Testis (tissue), 2 donors: ENCODE results near the gene MRGPRD.

Experiments
- CTCF ChIP-seq, 3 experiments: fragments of 450-650 bp in 2 of 3; fragments of 200-600 bp in 1 of 3; sonication (generic) in 1 of 3; IDR thresholded peaks; one replicate each; pipeline ENCODE4 v1.5.1; 2016 to 2019; ENCODE audit warnings: antibody characterized with exemption in 3 of 3, mild to moderate bottlenecking in 2 of 3, moderate library complexity in 1 of 3
- POLR2A ChIP-seq: fragments of 450-650 bp; IDR thresholded peaks from one replicate; pipeline ENCODE4 v1.6.1; 2017; ENCODE audit warnings: antibody characterized with exemption, mild to moderate bottlenecking, moderate library complexity

DNA sequence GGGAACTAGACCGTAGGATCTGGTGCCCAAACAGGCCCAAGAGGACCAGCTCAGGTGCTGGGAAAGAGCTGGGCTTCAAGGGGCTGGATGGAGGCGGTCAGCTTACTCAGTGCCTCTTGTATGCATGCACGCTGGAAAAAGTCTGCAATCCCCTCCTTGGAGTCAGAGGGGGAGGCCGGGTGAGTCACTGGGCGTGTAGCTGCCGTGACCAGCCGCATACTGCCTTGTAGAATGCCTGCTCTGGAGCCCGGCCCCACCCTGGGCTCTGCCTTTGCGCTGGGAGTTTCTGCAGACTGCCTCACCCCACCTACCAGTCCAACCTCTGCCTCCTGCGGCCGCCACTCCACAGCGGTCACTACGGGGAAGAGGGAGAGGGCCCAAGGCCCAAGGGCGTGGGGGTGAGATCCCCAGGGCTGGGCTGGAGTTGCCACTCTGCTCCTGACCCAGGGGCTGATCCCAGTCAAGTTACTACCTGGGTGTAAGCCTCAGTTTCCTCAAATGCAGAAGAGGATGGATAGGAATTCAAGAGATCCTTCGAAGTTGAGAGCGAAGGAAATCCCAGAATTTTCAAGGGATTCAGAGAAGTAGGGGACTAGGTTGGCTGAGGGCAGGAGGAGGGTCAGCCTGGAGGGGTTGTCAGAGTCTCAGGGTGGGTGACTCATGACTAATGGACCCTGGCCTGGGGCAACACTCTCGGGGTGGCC is 28.1 kb upstream of the MRGPRD start:
- TF ChIP-seq CTCF (IDR thresholded peaks at IDR 0.05) (no peak), POLR2A (no peak)
